HUES6 (cell line): Measurements from ENCODE around the gene ERMARD.

ENCODE experiments used
- H3K27ac ChIP-seq: 2 replicates; pipeline ENCODE4 v1.7.0; 2013; ENCODE audit warnings: low read depth, mild to moderate bottlenecking, low read length, inconsistent platforms
- H3K27me3 ChIP-seq: 2 replicates; pipeline ENCODE4 v1.6.1; 2013; ENCODE audit warnings: low read length; ENCODE audit not compliant: control insufficient read depth, insufficient read depth
- H3K36me3 ChIP-seq: 2 replicates; pipeline ENCODE4 v1.6.1; 2013; ENCODE audit warnings: low read length; ENCODE audit not compliant: control insufficient read depth, insufficient read depth
- H3K4me1 ChIP-seq: 2 replicates; pipeline ENCODE4 v1.6.1; 2013; ENCODE audit warnings: low read length; ENCODE audit not compliant: control insufficient read depth, insufficient read depth
- H3K4me3 ChIP-seq: 2 replicates; pipeline ENCODE4 v1.5.1; 2013; ENCODE audit warnings: low read depth, low read length
- H3K9ac ChIP-seq: one replicate; pipeline ENCODE4 v1.6.1; 2013; ENCODE audit warnings: mild to moderate bottlenecking, low read length
- H3K9me3 ChIP-seq: 2 replicates; pipeline ENCODE4 v1.6.1; 2013; ENCODE audit warnings: low read depth, low read length; ENCODE audit not compliant: control insufficient read depth, insufficient read depth

The ERMARD gene

GRCh38 chr6:169774347-169774746, 22.9 kb downstream of the ERMARD start:
- Histone ChIP-seq H3K4me1 (no peaks in the 10 kb centered on the region), H3K27ac (no peak overlapping the region), H3K9ac (no peak overlapping the region), H3K36me3 (peaks cover 29% of the 10 kb centered on the region), H3K27me3 (no peaks in the 10 kb centered on the region), H3K4me3 (no peak overlapping the region), H3K9me3 (no peaks in the 10 kb centered on the region)

GRCh38 chr6:169775321-169775720, 23.9 kb downstream of the ERMARD start:
- no peak overlapping the region for H3K4me3 ChIP-seq
- no peak overlapping the region for H3K27ac ChIP-seq
- H3K9me3 ChIP-seq: no peaks in the 10 kb centered on the region
- H3K27me3 ChIP-seq: no peaks in the 10 kb centered on the region
- H3K4me1 ChIP-seq: no peaks in the 10 kb centered on the region
- no peak overlapping the region for H3K9ac ChIP-seq
- H3K36me3 ChIP-seq: peaks cover 31% of the 10 kb centered on the region

- Histone ChIP-seq H3K9me3 (no peaks in the 10 kb centered on the region), H3K4me1 (no peaks in the 10 kb centered on the region), H3K4me3 (no peak overlapping the region), H3K9ac (no peak overlapping the region), H3K36me3 (peaks cover 33% of the 10 kb centered on the region), H3K27me3 (no peaks in the 10 kb centered on the region), H3K27ac (no peak overlapping the region)
These were observed 25.0 kb downstream of the ERMARD start for GRCh38 chr6:169776379-169776778.

- Histone ChIP-seq H3K4me1 (no peaks in the 10 kb centered on the region), H3K9me3 (no peaks in the 10 kb centered on the region), H3K27me3 (no peaks in the 10 kb centered on the region), H3K27ac (no peak overlapping the region), H3K36me3 (peaks cover 34% of the 10 kb centered on the region), H3K9ac (no peak overlapping the region), H3K4me3 (no peak overlapping the region)
These were observed 26.5 kb downstream of the ERMARD start for GRCh38 chr6:169777896-169778295.

GRCh38 chr6:169778646-169779045, 27.2 kb downstream of the ERMARD start:
- no peaks in the 10 kb centered on the region for H3K4me1 ChIP-seq
- H3K9ac ChIP-seq: no peak overlapping the region
- no peak overlapping the region for H3K4me3 ChIP-seq
- no peak overlapping the region for H3K27ac ChIP-seq
- peaks cover 37% of the 10 kb centered on the region for H3K36me3 ChIP-seq
- H3K27me3 ChIP-seq: no peaks in the 10 kb centered on the region
- no peaks in the 10 kb centered on the region for H3K9me3 ChIP-seq

- no peak overlapping the region for H3K4me3 ChIP-seq
- H3K4me1 ChIP-seq: no peaks in the 10 kb centered on the region
- no peak overlapping the region for H3K9ac ChIP-seq
- H3K36me3 ChIP-seq: peaks cover 38% of the 10 kb centered on the region
- H3K27ac ChIP-seq: no peak overlapping the region
- H3K9me3 ChIP-seq: no peaks in the 10 kb centered on the region
- no peaks in the 10 kb centered on the region for H3K27me3 ChIP-seq
These were observed 27.8 kb downstream of the ERMARD start for GRCh38 chr6:169779092-169779815.

- Histone ChIP-seq H3K9ac (no peak overlapping the region), H3K36me3 (peaks cover 41% of the 10 kb centered on the region), H3K4me1 (no peaks in the 10 kb centered on the region), H3K27me3 (no peaks in the 10 kb centered on the region), H3K27ac (no peak overlapping the region), H3K4me3 (no peak overlapping the region), H3K9me3 (no peaks in the 10 kb centered on the region)
These were observed 28.5 kb downstream of the ERMARD start for GRCh38 chr6:169779896-169780295.

GRCh38 chr6:169780571-169781091, 29.2 kb downstream of the ERMARD start:
- no peak overlapping the region for H3K9ac ChIP-seq
- no peaks in the 10 kb centered on the region for H3K9me3 ChIP-seq
- no peaks in the 10 kb centered on the region for H3K4me1 ChIP-seq
- no peak overlapping the region for H3K27ac ChIP-seq
- H3K4me3 ChIP-seq: no peak overlapping the region
- peaks cover 37% of the 10 kb centered on the region for H3K36me3 ChIP-seq
- no peaks in the 10 kb centered on the region for H3K27me3 ChIP-seq

GRCh38 chr6:169782966-169783365, 31.5 kb downstream of the ERMARD start:
- H3K4me1 ChIP-seq: no peaks in the 10 kb centered on the region
- H3K27me3 ChIP-seq: no peaks in the 10 kb centered on the region
- no peaks in the 10 kb centered on the region for H3K9me3 ChIP-seq
- H3K9ac ChIP-seq: no peak overlapping the region
- H3K4me3 ChIP-seq: no peak overlapping the region
- H3K27ac ChIP-seq: no peak overlapping the region
- H3K36me3 ChIP-seq: peaks cover 22% of the 10 kb centered on the region

- H3K4me3 ChIP-seq: no peak overlapping the region
- no peaks in the 10 kb centered on the region for H3K4me1 ChIP-seq
- H3K9ac ChIP-seq: no peak overlapping the region
- peaks cover 22% of the 10 kb centered on the region for H3K36me3 ChIP-seq
- no peaks in the 10 kb centered on the region for H3K9me3 ChIP-seq
- H3K27ac ChIP-seq: no peak overlapping the region
- no peaks in the 10 kb centered on the region for H3K27me3 ChIP-seq
These were observed 32.0 kb downstream of the ERMARD start for GRCh38 chr6:169783401-169783800.

- H3K27ac ChIP-seq: no peak overlapping the region
- no peak overlapping the region for H3K9ac ChIP-seq
- no peaks in the 10 kb centered on the region for H3K4me1 ChIP-seq
- H3K27me3 ChIP-seq: peaks cover 5% of the 10 kb centered on the region
- peaks cover 19% of the 10 kb centered on the region for H3K36me3 ChIP-seq
- H3K9me3 ChIP-seq: no peaks in the 10 kb centered on the region
- no peak overlapping the region for H3K4me3 ChIP-seq
These were observed 32.8 kb downstream of the ERMARD start for GRCh38 chr6:169783971-169784820.
